ENCODE results near the gene MTA2.

- no peak for TF ChIP-seq CTCF (IDR thresholded peaks at IDR 0.05)
- TF ChIP-seq POLR2A (IDR thresholded peaks at IDR 0.05; ENCODE audit: low read length): no peak
- no peak for TF ChIP-seq REST (IDR thresholded peaks at IDR 0.05)
- TF ChIP-seq ZSCAN20 (CRISPR knock-in tag; IDR thresholded peaks at IDR 0.05): no peak
- TF ChIP-seq PHF8 (IDR thresholded peaks at IDR 0.05; ENCODE audit: borderline replicate concordance, low read depth): no peak
- TF ChIP-seq JUNB (IDR thresholded peaks at IDR 0.05): no peak
- no peak for TF ChIP-seq JUN (IDR thresholded peaks at IDR 0.05)
Observed at GRCh38 chr11:62603072-62603408, 1.4 kb upstream of the MTA2 start.
